ENCODE data around the gene HDAC11.
"Not testable (repeated sequence)": the region's sequence is repeated elsewhere in the genome, so short reads cannot be mapped to it uniquely, and the experiment has no call there.

HDAC11 gene, protein sequence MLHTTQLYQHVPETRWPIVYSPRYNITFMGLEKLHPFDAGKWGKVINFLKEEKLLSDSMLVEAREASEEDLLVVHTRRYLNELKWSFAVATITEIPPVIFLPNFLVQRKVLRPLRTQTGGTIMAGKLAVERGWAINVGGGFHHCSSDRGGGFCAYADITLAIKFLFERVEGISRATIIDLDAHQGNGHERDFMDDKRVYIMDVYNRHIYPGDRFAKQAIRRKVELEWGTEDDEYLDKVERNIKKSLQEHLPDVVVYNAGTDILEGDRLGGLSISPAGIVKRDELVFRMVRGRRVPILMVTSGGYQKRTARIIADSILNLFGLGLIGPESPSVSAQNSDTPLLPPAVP

DNA sequence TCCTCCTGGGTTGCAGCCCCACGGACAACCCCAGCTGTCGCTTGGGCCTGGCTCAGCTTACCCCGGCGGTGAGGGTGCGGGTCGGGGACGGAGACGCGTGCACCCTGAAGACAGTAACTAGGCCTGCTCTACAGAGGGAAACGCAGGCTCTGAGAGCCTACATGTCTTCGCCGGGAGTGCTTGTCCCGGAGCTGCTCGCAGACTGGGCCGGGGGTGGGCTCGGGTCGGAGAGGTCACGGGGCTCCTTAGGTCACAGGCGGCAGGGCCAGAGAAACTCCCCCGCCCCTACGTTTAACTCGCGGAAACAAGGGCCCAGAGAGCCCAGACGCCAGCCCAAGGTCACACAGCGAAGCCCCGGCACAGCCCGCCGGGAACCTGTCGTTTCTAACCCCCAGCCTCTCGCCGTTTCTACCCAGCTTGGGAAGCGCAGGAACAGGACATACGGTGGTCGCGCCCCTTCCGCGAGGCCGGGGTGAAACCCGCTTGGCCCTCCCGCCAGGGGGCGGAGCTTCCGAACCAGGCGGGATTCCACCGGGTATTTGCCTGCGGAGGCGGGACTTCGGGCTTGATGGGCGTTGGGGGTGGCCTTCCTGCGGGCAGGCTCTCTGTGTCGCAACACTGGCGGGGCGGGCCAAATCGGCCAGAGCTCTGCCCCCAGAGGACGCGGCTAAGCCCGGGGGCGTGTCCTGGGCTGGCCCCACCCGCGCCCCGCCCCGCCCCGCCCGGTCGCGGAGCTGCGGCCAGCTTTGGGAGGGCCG, at the start of gene HDAC11:
TSS of gene HDAC11 (plus strand) at position 725 of the 758 bp plus-strand sequence. CDS start 42 bp downstream, outside the sequence.
- DNase-seq = peak; percentile 84

DNA sequence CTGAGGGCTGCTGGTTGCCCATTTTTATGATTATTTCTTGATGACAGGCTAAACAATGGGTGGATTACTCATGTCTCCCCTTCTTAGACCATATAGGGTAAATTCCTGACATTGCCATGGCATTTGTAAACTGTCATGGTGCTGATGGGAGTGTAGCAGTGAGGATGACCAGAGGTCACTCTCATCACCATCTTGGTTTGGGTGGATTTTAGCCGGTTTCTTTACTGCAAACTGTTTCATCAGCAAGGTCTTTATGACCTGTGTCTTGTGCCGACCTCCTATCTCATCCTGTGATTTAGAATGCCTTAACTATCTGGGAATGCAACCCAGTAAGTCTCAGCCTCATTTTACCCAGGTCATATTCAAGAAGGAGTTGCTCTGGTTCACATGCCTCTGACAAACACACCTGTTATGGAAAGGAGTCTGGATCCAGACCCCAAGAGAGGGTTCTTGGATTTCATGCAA, 49.7 kb upstream of the HDAC11 start:
- not testable (repeated sequence) for DNase-seq

DNA sequence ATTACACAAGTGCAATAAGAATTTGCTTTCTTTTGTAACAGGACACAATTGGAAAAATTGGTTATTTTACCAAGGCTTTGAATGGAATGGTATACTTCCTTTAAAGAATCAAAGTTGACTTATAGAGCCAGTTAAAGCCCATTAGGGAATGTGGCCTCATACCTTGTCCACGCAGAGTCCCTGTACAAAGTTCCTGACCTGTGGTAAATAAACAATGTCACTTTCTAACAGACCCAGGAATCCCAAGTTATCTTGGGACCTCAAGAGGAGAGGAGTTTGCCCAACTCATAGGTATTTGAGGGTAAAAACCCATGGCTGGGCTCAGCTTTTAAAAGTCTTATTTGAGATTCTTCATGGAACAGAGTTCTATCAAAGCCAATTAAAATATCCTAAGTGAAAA, 48.0 kb upstream of the HDAC11 start:
- no peak for DNase-seq

DNA sequence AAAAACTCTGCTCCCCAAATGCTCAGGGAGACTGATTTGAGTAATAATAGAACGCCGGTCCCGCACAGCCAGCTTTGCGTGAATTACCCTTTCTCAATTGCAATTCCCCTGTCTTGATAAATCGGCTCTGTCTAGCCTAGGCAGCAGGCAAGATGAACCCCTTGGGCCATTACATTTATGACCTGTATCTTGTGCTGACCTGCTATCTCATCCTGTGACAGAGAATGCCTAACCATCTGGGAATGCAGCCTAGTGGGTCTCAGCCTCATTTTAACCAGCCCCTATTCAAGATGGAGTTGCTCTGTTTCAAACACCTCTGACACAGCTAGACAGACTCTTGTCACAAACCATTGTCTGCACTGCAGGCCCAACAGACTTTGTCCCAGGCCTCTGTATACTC, 46.2 kb upstream of the HDAC11 start:
- DNase-seq = no peak

DNA sequence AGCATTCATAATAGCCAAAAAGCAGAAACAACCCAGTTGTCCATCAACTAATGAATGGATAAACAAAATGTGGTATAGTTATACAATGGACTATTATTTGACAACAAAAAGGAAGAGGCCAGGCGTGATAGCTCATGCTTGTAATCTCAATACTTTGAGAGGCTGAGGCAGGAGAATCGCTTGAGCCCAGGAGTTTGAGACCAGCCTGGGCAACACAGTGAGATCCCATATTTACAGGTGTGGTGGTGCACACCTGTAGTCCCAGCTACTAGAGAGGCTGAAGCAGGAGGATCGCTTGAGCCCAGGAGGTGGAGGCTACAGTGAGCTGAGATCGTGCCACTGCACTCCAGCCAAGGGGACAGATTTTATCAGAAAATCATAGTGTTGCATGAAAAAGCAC, 43.9 kb upstream of the HDAC11 start:
- DNase-seq = not testable (repeated sequence)

DNA sequence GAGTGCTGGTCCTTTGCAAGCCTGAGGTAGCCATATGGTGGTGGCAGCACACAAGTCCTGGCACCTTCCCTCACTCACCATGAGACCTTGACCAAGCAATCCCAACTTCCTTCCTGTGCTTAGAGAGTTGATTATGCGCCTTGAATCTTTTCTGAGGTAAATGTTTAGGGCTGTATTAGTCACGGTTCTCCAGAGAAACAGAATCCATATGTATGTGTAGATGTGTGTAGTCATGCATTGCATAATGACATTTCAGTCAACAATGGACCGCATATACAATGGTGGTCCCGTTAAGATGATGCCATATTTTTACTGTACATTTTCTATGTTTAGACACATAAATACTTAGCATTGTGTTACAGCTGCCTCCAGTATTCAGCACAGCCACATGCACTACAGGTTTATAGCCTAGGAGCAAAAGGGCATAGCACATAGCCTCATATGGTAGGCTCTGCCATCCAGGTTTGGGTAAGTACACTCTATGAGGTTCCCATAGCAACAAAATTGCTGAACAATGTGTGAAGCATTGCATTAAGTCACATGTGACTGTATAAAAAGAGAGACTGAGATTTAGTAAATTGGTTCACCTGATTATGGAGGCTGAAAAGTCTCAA, 39.8 kb upstream of the HDAC11 start:
- DNase-seq = no peak

DNA sequence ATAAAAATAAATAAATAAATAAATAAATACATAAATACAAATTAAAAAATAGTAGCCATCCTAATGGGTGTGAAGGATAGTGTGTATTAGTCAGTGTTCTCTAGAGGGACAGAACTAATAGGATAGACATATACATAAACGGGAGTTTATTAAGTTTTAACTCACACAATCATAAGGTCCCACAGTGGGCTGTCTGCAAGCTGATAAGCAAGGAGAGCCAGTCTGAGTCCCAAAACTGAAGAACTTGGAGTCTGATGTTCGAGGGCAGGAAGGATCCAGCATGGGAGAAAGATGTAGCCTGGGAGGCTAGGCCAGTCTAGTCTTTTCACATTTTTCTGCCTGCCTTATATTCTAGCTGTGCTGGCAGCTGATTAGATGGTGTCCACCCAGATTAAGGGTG, 37.2 kb upstream of the HDAC11 start:
- not testable (repeated sequence) for DNase-seq

DNA sequence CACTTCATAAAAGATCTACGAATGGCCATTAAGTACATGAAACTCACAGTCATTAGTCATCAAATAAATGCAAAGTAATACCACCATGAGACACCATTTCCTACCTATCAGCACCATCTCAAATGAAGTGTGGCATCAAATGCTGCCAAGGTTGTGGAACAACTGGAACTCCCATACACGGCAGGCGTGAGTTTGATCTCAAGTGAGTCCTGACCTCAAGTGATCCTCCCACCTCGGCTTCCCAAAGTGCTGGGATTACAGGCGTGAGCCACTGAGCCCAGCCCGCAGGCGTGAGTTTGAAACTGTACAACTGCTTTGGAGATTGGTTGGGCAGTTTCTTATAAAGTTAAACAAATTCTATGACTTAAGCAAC, 28.8 kb upstream of the HDAC11 start:
- DNase-seq = no peak

DNA sequence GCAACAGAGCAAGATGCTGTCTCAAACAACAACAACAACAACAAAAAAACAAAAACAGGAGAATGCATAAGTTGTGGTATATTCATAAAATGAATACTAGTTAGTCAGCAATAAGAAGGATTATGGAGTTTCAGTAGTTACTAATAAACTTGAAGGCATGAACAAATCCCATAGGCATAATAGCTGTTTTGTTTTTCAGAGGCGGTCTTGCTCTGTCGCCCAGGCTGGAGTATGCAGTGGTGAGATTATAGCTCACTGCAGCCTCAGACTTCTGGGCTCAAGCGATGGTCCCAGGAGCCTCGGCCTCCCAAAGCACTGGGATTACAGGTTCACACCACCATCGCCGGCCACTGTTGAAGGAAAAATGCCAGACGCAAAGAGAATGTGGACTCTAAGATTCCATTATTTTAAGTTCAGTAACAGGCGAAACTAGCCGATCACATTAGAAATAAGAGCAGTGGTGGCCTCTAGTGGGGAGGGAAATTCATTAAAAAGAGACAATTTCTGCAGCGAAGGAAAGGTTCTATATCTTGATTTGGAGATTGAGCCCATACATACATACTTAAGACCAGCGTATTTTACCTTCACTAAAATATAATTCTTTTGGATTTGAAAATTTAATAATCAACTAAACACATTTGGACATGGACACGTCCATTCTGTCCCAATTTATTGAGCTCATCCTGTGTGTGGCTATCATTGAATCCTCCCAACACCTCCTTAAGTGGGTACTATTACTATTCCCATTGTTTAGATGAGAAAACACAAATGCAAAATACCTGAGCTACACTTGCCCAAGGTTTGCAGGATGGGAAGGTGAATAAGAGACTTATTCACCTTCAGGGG, 27.4 kb upstream of the HDAC11 start:
- no peak for DNase-seq

DNA sequence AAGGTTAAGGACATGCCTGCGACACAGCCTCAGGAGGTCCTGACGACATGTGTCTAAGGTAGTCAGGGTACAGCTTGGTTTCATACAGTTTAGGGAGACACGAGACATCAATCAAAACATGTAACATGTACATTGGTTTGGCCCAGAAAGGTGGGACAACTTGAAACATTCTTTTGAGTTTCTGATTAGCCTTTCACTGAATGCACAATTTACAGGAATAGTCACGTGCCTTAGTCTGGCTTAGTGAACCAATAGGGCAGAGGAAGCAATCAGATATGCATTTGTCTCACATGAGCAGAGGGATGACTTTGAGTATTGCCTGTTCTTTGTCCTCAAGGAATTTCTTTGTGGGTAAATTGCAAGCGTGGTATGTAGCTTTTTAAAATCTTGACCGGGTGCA, 24.5 kb upstream of the HDAC11 start:
- DNase-seq = no peak

DNA sequence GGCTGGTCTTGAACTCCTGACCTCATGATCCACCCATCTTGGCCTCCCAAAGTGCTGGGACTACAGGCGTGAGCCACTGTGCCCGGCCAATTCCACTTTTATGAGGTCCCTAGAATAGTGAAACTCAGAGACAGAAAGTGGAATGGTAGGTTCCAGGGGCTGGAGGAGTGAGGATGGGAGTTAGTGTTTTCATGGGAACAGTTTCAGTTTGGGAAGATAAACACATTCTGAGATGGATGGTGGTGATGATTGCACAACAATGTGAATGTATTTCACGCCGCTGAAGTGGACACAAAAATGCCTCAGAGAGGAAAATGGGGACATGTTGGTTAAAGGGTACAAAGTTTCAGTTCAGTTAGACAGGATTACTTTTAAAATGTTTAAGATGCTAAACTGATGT, 22.5 kb upstream of the HDAC11 start:
- DNase-seq = no peak

DNA sequence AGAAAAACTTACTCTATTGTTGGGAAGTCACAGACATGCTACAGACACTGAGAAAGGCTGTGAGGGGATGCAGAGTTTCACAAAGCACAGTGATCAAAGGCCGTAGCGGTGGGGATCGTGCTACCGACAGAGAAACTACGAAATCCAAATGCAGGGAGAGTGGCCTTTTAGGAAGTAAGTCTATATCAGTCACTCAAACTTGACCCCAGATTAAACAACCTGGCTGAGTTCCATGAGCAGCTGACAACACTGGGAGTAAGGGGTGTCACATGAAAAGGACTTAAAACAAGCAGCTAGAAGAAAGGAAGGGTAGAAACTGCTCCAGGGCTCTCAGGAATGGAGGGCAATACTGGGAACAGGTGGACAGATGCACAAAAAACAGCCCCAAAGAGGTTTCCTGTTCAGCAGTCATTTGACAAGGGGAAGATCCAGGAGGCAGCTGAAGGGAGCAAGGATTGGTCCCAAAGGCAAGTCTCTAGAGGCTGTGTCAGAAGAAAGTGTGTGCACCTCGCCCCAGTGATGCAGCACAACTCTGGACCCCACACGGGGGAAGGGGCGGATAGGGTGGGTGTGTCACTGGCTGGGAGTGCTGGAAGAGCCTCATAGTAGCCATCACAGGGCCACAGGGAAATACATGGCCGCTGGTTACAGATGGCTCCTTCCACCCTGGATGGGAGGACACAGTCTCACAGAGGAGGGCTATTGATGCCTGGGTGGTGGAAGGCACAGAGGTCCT, 20.3 kb upstream of the HDAC11 start:
- no peak for DNase-seq

DNA sequence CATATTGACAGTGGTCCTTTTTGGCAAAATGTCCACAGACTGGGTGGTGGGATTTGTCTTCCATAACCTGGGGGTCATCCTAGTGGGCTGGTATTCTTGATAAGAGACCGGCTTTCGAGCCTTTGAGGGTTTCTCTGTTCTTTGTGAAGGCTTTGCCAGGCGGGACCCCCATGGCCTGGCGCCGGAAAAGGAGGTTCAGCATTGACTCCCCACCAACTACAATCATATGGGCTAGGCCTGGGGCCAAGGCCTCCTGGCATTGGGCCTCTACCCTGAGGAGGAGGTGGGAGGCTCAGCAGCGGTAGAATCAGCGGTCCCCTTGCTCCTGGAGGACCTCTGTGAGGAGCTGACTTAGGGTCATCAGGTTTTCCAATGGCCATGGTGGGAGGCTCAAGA, 19.8 kb upstream of the HDAC11 start:
- no peak for DNase-seq

DNA sequence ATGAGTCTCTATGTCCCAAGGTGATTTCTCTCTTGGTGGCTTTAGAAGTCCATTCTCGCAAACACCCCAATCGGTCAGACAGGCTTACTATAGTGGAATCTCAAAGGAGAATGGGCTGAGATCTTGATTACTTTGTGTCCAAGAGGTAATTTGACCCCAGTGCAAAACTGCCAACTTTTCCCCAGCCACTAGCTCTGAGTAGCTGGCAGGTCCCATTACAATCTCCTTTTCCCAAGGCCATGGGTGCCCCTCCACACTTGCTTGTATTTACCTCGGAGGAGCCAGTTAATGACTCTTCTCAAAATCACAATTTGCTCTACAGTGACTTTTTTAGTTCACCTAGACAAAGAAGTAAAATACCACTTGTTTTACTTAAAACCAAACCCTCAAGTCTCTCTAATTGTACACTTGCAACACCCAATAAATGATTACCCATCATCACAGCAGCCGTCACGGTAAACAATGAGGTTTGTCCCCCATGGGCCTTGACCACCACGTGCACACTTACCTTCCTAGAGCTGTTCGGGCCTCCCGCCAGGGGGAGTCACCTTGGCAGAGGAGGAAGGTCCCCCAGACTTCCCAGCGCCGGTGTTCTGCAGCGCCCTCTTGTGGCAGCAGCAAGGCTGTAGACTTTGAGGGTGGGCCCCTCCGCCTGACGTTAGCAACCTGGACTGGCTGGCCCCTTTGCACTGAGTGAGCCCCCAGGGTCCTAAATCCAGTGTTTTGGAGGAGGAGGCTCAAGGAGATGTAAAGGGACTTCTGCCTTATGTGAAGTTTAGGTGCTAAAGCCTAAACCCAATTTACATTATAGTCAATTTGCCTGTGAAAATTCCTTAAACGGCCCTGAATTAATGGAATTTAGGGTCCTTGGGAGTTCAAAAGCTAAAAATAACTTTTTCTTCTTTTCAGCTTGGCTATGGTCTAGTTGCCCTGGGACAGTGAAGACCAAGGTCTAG, 18.7 kb upstream of the HDAC11 start:
- peak; percentile 12 for DNase-seq

DNA sequence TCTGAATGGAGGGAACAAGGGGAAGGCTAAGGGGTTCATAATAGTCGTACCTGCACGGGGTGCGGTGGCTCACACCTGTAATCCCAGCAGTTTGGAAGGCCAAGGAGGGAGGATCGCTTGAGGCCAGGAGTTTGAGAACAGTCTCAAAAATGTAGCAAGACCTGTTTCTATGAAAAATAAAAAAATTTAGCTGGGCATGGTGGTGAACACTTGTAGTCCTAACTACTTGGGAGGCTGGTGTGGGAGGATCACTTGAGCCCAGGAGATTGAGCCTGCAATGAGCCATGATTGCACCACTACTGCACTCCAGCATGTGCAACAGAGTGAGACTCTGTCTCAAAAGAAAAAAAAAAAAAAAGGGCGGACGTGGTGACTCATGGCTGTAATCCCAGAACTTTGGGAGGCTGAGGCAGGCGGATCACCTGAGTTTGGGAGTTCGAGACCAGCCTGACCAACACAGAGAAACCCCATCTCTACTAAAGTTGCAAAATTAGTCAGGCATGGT, 17.9 kb upstream of the HDAC11 start:
- DNase-seq = no peak

DNA sequence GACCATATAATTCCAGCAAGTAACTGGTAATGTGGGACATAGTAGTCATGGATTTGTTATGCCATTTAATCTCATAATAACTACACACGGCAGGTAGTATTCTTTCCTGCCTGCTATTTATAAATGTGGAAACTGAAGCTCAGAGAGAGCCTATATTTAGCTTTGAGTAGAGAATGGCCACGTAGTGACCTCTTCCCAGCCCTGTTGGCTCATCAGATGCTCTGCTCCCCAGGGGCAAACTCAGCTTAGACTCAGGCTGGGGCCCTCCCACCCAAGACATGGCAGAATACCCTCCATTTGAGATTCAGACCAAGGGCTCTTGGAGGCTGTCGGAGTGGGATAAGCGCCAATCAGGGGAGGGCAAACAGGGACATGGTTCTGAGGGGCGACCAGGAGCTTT, 17.3 kb upstream of the HDAC11 start:
- DNase-seq = no peak

DNA sequence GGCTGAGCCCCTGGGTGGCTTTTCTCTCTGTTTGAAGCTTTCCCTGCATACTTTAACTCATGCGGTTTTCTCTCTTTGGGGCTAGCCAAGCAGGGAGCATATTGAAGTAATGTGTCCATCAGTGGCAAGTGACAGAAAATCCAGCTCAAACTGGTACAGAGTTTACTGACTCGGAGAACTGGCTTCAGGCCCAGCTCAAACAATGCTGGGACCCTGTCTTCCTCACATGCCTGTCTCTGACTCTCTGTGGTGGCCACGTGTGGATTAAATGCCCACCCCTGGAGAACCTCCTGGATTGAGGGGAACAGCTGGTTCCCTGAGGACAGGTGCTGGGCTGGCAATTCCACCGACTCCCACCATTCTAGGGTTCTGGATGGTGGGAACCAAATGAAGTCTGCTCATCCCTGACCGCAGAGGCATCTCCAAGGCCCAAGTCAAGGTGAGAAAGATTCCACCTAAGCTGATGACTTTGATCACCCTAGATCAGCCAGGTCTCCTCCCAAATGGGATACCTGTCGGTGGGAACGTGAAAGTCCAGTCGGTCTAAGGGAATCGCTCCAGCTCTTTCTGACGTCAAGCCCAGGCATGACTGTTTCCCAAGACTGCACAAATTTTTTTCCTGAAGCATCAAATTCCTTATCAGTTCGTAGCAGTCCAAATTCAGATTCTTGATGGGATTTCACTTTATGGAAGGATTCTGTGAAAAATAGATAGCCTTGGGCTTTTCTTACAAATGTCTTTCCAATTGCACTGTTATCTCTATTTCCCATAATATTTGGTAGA, 16.3 kb upstream of the HDAC11 start:
- no peak for DNase-seq

DNA sequence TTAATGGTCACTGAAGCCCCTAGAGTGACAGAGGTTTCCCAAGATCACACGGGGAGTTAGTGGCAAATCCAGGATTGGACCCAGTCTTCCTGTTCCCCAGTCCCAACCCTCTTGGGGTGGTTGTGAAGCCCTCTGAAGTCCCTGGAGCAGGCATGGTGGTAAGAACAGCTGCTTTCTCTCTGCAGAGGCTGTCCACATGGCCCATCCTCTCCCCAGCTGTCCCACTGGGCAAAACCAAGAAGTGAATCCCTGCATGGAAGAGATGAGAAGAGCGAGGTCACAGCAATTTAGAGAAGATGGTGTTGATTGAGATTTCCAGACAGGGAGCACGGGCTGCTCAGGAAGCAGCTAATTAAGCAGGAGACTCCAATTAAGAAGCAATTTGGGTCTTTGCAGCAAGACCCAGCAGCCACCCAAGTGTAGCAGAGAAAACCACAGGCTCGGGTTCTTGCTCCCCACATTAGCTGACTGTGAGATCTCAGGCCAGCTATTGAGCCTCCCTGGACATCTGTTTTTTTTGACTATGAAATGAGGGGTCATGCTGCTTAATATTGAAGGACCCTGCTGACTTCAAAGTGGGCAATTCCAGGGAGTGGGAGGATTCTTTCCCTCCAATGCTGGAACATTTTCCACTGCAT, 14.8 kb upstream of the HDAC11 start:
- DNase-seq = no peak

DNA sequence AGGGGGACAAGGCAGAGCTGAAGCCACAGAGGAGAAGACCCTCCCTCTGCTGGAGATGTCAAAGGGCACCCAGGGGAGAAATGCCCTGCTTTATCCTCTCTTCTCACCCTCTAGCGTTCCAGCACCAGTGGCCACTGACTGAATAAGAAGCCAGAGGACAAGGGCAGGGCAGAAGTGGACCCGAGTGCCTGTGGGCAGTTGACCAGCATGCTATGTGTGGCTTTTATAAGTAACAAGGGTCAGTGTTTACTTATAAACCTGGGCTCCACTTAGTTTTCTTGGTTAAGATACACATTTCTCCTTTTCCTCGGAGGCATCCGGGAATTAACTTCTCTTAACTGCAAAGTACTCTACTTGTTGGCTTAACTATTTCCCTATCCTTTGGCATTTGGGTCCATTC, 13.3 kb upstream of the HDAC11 start:
- DNase-seq = no peak
